Measurements from ENCODE around the gene SPPL2B. TPM values are rescaled to one million over a fixed set of nuclear protein-coding genes. Genes with fewer than 3 reads are reported as not detected.

SPPL2B gene
- total RNA-seq, 1 donor from 2014 or later: 22.5 TPM

- no peak for DNase-seq (ENCODE audit: low read depth, low spot score)
These were observed 25.6 kb downstream of the SPPL2B start for GRCh38 chr19:2353887-2354592.

GRCh38 chr19:2354670-2355069 lies 26.2 kb downstream of the SPPL2B start:
- no peak for DNase-seq (ENCODE audit: low read depth, low spot score)

GRCh38 chr19:2355168-2356035 lies 26.9 kb downstream of the SPPL2B start:
- DNase-seq (ENCODE audit: low read depth, low spot score): no peak

- DNase-seq (ENCODE audit: low read depth, low spot score): no peak
These were observed 27.7 kb downstream of the SPPL2B start for GRCh38 chr19:2356036-2356646.

GRCh38 chr19:2357279-2358206 lies 29.1 kb downstream of the SPPL2B start:
- no peak for DNase-seq (ENCODE audit: low read depth, low spot score)

- no peak for DNase-seq (ENCODE audit: low read depth, low spot score)
These were observed 30.2 kb downstream of the SPPL2B start for GRCh38 chr19:2358548-2359173.

GRCh38 chr19:2359992-2360685 lies 31.7 kb downstream of the SPPL2B start, which contains the start of gene TMPRSS9:
TSS of gene TMPRSS9 (plus strand) at chr19:2360265. CDS start at chr19:2389786, 29,521 bp downstream.
- DNase-seq (ENCODE audit: low read depth, low spot score): no peak

- DNase-seq (ENCODE audit: low read depth, low spot score): no peak
These were observed 32.3 kb downstream of the SPPL2B start for GRCh38 chr19:2360833-2361232.

GRCh38 chr19:2361246-2362045 lies 33.0 kb downstream of the SPPL2B start:
- no peak for DNase-seq (ENCODE audit: low read depth, low spot score)

- no peak for DNase-seq (ENCODE audit: low read depth, low spot score)
These were observed 33.8 kb downstream of the SPPL2B start for GRCh38 chr19:2362046-2362969.

- DNase-seq (ENCODE audit: low read depth, low spot score): no peak
These were observed 34.5 kb downstream of the SPPL2B start for GRCh38 chr19:2362970-2363300.

GRCh38 chr19:2363419-2363818 lies 34.9 kb downstream of the SPPL2B start:
- DNase-seq (ENCODE audit: low read depth, low spot score): no peak

GRCh38 chr19:2365201-2365970 lies 36.9 kb downstream of the SPPL2B start:
- DNase-seq (ENCODE audit: low read depth, low spot score): no peak

- DNase-seq (ENCODE audit: low read depth, low spot score): no peak
These were observed 43.2 kb downstream of the SPPL2B start for GRCh38 chr19:2371656-2372055.

- DNase-seq (ENCODE audit: low read depth, low spot score): no peak
These were observed 43.7 kb downstream of the SPPL2B start for GRCh38 chr19:2372076-2372612.

GRCh38 chr19:2374808-2375207 lies 46.3 kb downstream of the SPPL2B start:
- DNase-seq (ENCODE audit: low read depth, low spot score): no peak

Measured in pulmonary artery endothelial cell (primary cell).